PC-9 (cell line): Measurements from ENCODE around the gene SAMD5. TPM values are rescaled to one million over a fixed set of nuclear protein-coding genes. Genes with fewer than 3 reads are reported as not detected.

ENCODE experiments used
- BruUV-seq: library from RNA; stranded (reverse); fragments of 400-500 nt; replicated peaks from 2 replicates; lab custom pipeline; 2021; lab: Mats Ljungman, UMichigan
- CTCF ChIA-PET: fragments of 300-600 bp; sonication (Branson Sonifier 250); formaldehyde crosslinking; loops from one replicate; lab custom pipeline; 2022; ENCODE audit warnings: antibody characterized with exemption; lab: Charles Lee
- POLR2A ChIA-PET: fragments of 300-600 bp; sonication (Branson Sonifier 250); formaldehyde crosslinking; loops from one replicate; lab custom pipeline; 2022; ENCODE audit warnings: antibody characterized with exemption; ENCODE audit not compliant: unreplicated experiment; lab: Charles Lee
- DNase-seq, 2 experiments: peaks; one replicate each; pipeline versions ENCODE4 v3.0.0 to v3.0.0-alpha.2; 2015 to 2022; ENCODE audit warnings: mixed read lengths in 1 of 2
- H2AFZ ChIP-seq: fragments of 200-600 bp; sonication (generic); 2 replicates; pipeline ENCODE4 v1.8.1; 2017; ENCODE audit warnings: antibody characterized with exemption
- H3F3A ChIP-seq: fragments of 200-600 bp; sonication (generic); 2 replicates; pipeline ENCODE4 v1.8.1; 2017; ENCODE audit warnings: antibody characterized with exemption, mild to moderate bottlenecking, low read depth; ENCODE audit not compliant: insufficient read depth
- H3K27ac ChIP-seq: fragments of 200-600 bp; sonication (generic); 2 replicates; pipeline ENCODE4 v1.6.1; 2016; ENCODE audit warnings: mixed run types
- H3K27me3 ChIP-seq: fragments of 200-600 bp; sonication (generic); 2 replicates; pipeline ENCODE4 v1.6.1; 2016; ENCODE audit warnings: low read depth, mixed run types; ENCODE audit not compliant: insufficient read depth
- H3K36me3 ChIP-seq: fragments of 200-600 bp; sonication (generic); 2 replicates; pipeline ENCODE4 v1.6.1; 2016; ENCODE audit warnings: low read depth, mixed run types
- H3K4me1 ChIP-seq: fragments of 200-600 bp; sonication (generic); replicated peaks from 2 replicates; pipeline ENCODE4 v1.6.1; 2016; ENCODE audit warnings: mixed run types; ENCODE audit not compliant: insufficient read depth
- H3K4me2 ChIP-seq: fragments of 200-600 bp; sonication (generic); 2 replicates; pipeline ENCODE4 v1.6.1; 2017; ENCODE audit warnings: mixed run types
- H3K4me3 ChIP-seq: fragments of 200-600 bp; sonication (generic); 2 replicates; pipeline ENCODE4 v1.6.1; 2016; ENCODE audit warnings: mixed run types
- H3K79me2 ChIP-seq: fragments of 200-600 bp; sonication (generic); 2 replicates; pipeline ENCODE4 v1.6.1; 2017; ENCODE audit warnings: low read depth, mixed run types
- H3K9me2 ChIP-seq: fragments of 200-600 bp; sonication (generic); 2 replicates; pipeline ENCODE4 v1.8.1; 2017; ENCODE audit warnings: mild to moderate bottlenecking; ENCODE audit not compliant: insufficient read depth
- H3K9me3 ChIP-seq: fragments of 200-600 bp; sonication (generic); 2 replicates; pipeline ENCODE4 v1.8.1; 2016; ENCODE audit warnings: low read depth; ENCODE audit not compliant: insufficient read depth
- H4K20me1 ChIP-seq: fragments of 200-600 bp; sonication (generic); 2 replicates; pipeline ENCODE4 v1.8.1; 2017; ENCODE audit not compliant: insufficient read depth
- CTCF ChIP-seq: fragments of 200-600 bp; sonication (generic); conservative IDR thresholded peaks from 2 replicates; pipeline ENCODE4 v1.6.1; 2017; ENCODE audit warnings: mixed run types, antibody characterized with exemption, mild to moderate bottlenecking, moderate library complexity
- EZH2 ChIP-seq: fragments of 200-600 bp; sonication (generic); IDR thresholded peaks from 2 replicates; pipeline ENCODE4 v1.8.0; 2017; ENCODE audit warnings: antibody characterized with exemption, low read depth
- intact Hi-C: fragments of 100-400 bp; cut with micrococcal nuclease; formaldehyde crosslinking; loops from one replicate; pipeline ENCODE4 v1.10.0; 2022; ENCODE audit not compliant: unreplicated experiment
- total RNA-seq: library from RNA; stranded (reverse); gene quantifications from 2 replicates; pipeline ENCODE4 v1.2.3, GENCODE V29; 2021

The SAMD5 gene
- total RNA-seq, 1 experiment from 2014 or later: 1.2 TPM

- no peak overlapping the region for H3K27ac ChIP-seq
- no peaks in the 10 kb centered on the region for H3K9me3 ChIP-seq
- intact Hi-C loops: no loop called here
- BruUV-seq: no TSS peak
- H3K4me3 ChIP-seq: no peak overlapping the region
- TF ChIP-seq CTCF (no peak), EZH2 (no peak)
- H4K20me1 ChIP-seq: no peaks in the 10 kb centered on the region
- DNase-seq: no peak
- H2AFZ ChIP-seq: no peak overlapping the region
- ChIA-PET CTCF (interaction anchor here (0.6 kb wide), 1 partner anchor 12 kb away, joined by 8 read pairs; no protein-coding TSS in a partner anchor), POLR2A (no interaction called here)
- H3K36me3 ChIP-seq: no peaks in the 10 kb centered on the region
- H3F3A ChIP-seq: no peaks in the 10 kb centered on the region
- H3K79me2 ChIP-seq: no peaks in the 10 kb centered on the region
- H3K4me2 ChIP-seq: no peak overlapping the region
- H3K27me3 ChIP-seq: no peaks in the 10 kb centered on the region
- H3K9me2 ChIP-seq: no peaks in the 10 kb centered on the region
- H3K4me1 ChIP-seq: no peaks in the 10 kb centered on the region
These were observed 20.1 kb downstream of the SAMD5 start for GRCh38 chr6:147528511-147529145.

- Histone ChIP-seq H3K4me3 (no peak overlapping the region), H3K27me3 (no peaks in the 10 kb centered on the region), H3K4me1 (no peaks in the 10 kb centered on the region), H3K79me2 (no peaks in the 10 kb centered on the region), H3F3A (no peaks in the 10 kb centered on the region), H2AFZ (no peak overlapping the region), H3K9me3 (no peaks in the 10 kb centered on the region), H4K20me1 (no peaks in the 10 kb centered on the region), H3K36me3 (no peaks in the 10 kb centered on the region), H3K27ac (no peak overlapping the region), H3K9me2 (no peaks in the 10 kb centered on the region), H3K4me2 (no peak overlapping the region)
- no TSS peak for BruUV-seq
- no peak for DNase-seq
- no peak for TF ChIP-seq EZH2
- TF ChIP-seq CTCF: no peak
- POLR2A ChIA-PET: no interaction called here
- intact Hi-C loops: no loop called here
- CTCF ChIA-PET: no interaction called here
These were observed 21.9 kb downstream of the SAMD5 start for GRCh38 chr6:147530132-147531060.

- no peaks in the 10 kb centered on the region for H3K27me3 ChIP-seq
- no peak overlapping the region for H3K4me2 ChIP-seq
- no TSS peak for BruUV-seq
- no peaks in the 10 kb centered on the region for H3K4me1 ChIP-seq
- H3K4me3 ChIP-seq: no peak overlapping the region
- H3K36me3 ChIP-seq: no peaks in the 10 kb centered on the region
- H3K27ac ChIP-seq: no peak overlapping the region
- ChIA-PET POLR2A (no interaction called here), CTCF (no interaction called here)
- H3F3A ChIP-seq: no peaks in the 10 kb centered on the region
- no peak for DNase-seq
- intact Hi-C loops: no loop called here
- no peaks in the 10 kb centered on the region for H3K79me2 ChIP-seq
- H2AFZ ChIP-seq: no peak overlapping the region
- no peak for TF ChIP-seq EZH2
- no peaks in the 10 kb centered on the region for H3K9me2 ChIP-seq
- H3K9me3 ChIP-seq: no peaks in the 10 kb centered on the region
- no peaks in the 10 kb centered on the region for H4K20me1 ChIP-seq
These were observed 22.8 kb downstream of the SAMD5 start for GRCh38 chr6:147531321-147531720.
